GM12801 (cell line): ENCODE results near the gene DPM1.

Source experiments
- CTCF ChIP-seq: IDR thresholded peaks from one replicate; pipeline ENCODE4 v1.5.1; 2011; ENCODE audit warnings: control low read depth; ENCODE audit not compliant: insufficient read length; ENCODE audit errors: extremely low read depth

Gene DPM1

DNA sequence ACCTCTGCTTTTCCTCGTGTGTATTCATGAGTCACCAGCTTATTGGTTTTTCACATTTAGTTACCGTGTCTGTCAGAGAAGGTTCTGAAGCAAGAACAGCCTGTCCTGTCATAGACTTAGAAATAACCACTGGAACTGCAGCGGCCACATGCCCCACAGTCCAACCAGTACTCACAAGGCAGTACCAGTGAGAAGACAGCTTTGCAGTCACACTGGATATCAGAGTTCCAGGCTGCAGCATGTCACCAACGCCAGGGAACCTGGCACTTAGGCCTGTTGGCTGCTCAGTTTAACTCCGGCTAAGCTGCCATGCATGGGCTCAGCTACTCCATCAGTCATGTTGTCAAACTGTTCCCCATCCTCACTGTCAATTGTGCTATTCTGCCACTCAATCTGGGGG lies 67.2 kb downstream of the DPM1 start:
- TF ChIP-seq CTCF = no peak

DNA sequence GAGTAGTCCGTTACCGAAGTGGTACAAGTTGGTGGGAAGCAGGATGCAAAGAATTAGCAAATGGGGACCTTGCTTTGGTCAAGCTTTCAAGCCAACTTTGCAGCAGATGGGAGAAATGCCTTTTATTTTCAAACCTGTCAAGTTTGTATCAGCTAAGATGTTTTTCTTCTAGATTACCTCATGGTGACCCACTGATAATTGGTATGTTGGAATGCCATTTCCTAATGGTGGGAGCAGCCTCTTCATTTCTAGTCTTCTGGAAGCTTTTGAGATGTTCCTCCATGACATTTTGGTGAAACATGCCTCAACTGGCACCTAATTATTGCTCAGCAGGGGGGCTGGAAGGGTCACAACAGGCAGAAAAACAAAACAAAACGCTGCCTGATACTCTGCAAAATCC lies 70.8 kb downstream of the DPM1 start:
- no peak for TF ChIP-seq CTCF

- no peak for TF ChIP-seq CTCF
These were observed 72.0 kb downstream of the DPM1 start for GRCh38 chr20:50886184-50886790.

DNA sequence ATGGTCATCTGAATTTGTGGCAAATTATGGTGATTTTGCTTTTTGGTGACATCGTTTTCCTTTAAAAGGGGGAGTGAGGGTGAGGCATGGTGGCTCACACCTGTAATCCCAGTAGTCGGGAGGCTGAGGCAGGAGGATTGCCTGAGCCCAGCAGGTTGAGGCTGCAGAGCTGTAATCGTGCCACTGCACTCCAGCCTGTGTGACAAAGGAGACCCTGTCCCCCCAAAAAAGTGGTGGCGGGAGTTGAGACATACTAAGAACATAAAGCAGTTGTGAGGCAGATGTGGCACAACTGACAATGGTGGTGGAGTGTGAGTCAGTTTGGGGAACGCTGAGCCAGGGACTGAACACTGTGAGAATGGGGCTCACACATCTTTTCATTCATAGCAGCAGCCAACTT lies 72.6 kb downstream of the DPM1 start:
- TF ChIP-seq CTCF = no peak

DNA sequence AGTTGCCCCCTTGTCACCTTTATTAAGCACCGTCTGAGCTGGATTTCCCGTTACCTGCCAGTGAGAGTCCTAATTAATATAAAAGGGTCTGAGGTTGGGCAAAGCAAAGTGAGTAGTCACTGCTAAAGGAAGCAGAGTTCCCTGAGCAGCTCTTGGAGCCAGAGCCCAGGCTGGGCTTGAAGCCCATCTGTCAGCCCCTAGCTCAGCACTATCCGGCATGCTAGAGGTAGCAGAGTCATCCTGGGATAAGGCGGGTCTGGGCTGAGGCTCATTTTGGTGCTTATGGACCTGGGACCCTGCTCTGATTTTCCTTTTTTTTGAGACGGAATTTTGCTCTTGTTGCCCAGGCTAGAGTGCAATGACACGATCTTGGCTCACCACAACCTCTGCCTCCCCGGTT lies 73.3 kb downstream of the DPM1 start:
- TF ChIP-seq CTCF = no peak
